OCI-LY3 (cell line): Measurements from ENCODE around the gene UGT1A1.

Experiments
- H2AFZ ChIP-seq: fragments of 200-600, 300-600 bp; shearing (Covaris generic); 2 replicates; pipeline ENCODE4 v1.6.0; 2014; ENCODE audit warnings: antibody characterized with exemption, low read depth, low read length
- H3K27ac ChIP-seq: fragments of 200-600, 300-600 bp; sonication (generic); 2 replicates; pipeline ENCODE4 v1.5.1; 2014; ENCODE audit warnings: mild to moderate bottlenecking, low read length, moderate library complexity, mixed read lengths
- H3K27me3 ChIP-seq: fragments of 200-600, 300-600 bp; sonication (generic); 2 replicates; pipeline ENCODE4 v1.6.1; 2014; ENCODE audit warnings: low read depth, low read length, mixed read lengths
- H3K36me3 ChIP-seq: fragments of 200-600, 300-600 bp; sonication (generic); replicated peaks from 2 replicates; pipeline ENCODE3; 2014; ENCODE audit warnings: low read depth, low read length, mixed read lengths
- H3K4me1 ChIP-seq: fragments of 300-600, 200-600 bp; sonication (generic); 2 replicates; pipeline ENCODE4 v1.6.1; 2014; ENCODE audit warnings: low read length, mixed read lengths
- H3K4me2 ChIP-seq: fragments of 200-600, 300-600 bp; sonication (generic); 2 replicates; pipeline ENCODE4 v1.6.1; 2014; ENCODE audit warnings: low read length, mixed read lengths
- H3K4me3 ChIP-seq: fragments of 300-600, 200-600 bp; sonication (generic); 2 replicates; pipeline ENCODE4 v1.5.1; 2014; ENCODE audit warnings: antibody characterized with exemption, mild to moderate bottlenecking, low read length, moderate library complexity
- H3K79me2 ChIP-seq: fragments of 300-600, 200-600 bp; shearing (Covaris generic); 2 replicates; pipeline ENCODE4 v1.6.1; 2014; ENCODE audit warnings: mild to moderate bottlenecking, low read length, mixed read lengths
- H3K9ac ChIP-seq: fragments of 300-600, 200-600 bp; shearing (Covaris generic); 2 replicates; pipeline ENCODE4 v1.6.0; 2014; ENCODE audit warnings: mild to moderate bottlenecking, low read length, moderate library complexity
- H3K9me3 ChIP-seq: fragments of 200-600, 300-600 bp; shearing (Covaris generic); 2 replicates; pipeline ENCODE4 v1.6.1; 2014; ENCODE audit warnings: low read length, mixed read lengths; ENCODE audit not compliant: insufficient read depth
- H4K20me1 ChIP-seq: fragments of 200-600, 300-600 bp; sonication (generic); 2 replicates; pipeline ENCODE4 v1.6.1; 2016; ENCODE audit warnings: low read length, mixed read lengths; ENCODE audit not compliant: insufficient read depth
- EZH2phosphoT487 ChIP-seq: fragments of 200-600 bp; shearing (Covaris generic); IDR thresholded peaks from 2 replicates; pipeline ENCODE4 v1.6.1; 2018; ENCODE audit warnings: antibody characterized with exemption, mixed run types, low read depth
- TF ChIP-seq, protein P1 (sequence below): fragments of 200-600, 300-600 bp; sonication (generic); IDR thresholded peaks from 2 replicates; pipeline ENCODE4 v1.5.1; 2014; ENCODE audit warnings: antibody characterized with exemption, low read length, low read depth

UGT1A1 gene

DNA sequence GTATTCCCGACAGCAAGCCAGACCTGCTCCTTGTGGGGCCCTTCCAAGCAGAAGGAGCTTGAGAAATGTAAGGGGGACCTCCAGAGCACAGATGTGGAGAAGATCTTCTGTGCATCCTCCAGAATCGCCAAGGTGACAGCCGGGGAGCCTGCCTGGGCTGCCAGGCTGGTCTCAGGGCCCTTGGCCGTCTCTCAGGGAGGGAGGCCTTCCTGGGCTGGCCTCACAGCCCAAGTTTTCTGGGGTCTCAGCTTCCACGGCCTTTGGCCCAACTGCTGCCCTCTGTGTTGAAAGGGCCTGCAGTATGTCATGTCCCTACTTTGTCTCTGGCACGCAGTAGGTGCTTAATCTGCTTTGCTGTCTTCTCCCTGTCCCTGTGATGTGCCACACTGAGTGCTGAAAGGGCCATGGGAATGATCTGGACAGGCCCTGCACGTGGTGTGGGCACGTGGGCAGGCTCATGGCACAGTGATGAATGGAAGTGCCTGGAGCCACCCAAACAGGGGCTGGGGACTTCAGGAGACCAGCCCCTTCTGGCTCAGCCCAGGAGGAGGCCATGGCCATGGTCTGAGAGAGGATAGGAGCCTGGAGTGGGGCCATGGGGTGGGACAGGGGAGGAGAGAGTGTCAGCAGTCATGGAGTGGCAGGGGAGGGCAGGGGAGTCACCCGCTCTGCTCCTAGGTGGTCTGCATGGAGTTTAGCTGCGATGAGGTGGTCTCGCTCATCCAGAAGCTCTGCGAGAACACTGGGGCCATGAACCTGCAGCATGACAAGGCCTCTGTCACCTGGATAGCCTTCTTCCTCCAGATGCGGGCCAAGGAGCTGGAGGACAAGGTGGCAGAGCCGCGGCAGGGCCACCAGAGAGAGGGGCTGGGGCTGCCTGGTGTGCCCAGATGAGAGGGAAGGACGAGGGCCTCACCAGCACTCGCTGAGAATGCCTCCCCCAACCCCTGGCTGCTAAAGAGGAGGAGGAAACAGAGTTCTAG is 58.9 kb downstream of the UGT1A1 start:
- Histone ChIP-seq H3K4me3 (no peak overlapping the region), H3K4me1 (no peaks in the 10 kb centered on the region), H3K27ac (no peak overlapping the region), H3K4me2 (no peak overlapping the region), H3K9ac (no peak overlapping the region), H4K20me1 (no peaks in the 10 kb centered on the region), H2AFZ (no peak overlapping the region), H3K27me3 (no peaks in the 10 kb centered on the region), H3K36me3 (no peaks in the 10 kb centered on the region), H3K9me3 (no peaks in the 10 kb centered on the region), H3K79me2 (no peaks in the 10 kb centered on the region)
- TF ChIP-seq, protein P1, sequence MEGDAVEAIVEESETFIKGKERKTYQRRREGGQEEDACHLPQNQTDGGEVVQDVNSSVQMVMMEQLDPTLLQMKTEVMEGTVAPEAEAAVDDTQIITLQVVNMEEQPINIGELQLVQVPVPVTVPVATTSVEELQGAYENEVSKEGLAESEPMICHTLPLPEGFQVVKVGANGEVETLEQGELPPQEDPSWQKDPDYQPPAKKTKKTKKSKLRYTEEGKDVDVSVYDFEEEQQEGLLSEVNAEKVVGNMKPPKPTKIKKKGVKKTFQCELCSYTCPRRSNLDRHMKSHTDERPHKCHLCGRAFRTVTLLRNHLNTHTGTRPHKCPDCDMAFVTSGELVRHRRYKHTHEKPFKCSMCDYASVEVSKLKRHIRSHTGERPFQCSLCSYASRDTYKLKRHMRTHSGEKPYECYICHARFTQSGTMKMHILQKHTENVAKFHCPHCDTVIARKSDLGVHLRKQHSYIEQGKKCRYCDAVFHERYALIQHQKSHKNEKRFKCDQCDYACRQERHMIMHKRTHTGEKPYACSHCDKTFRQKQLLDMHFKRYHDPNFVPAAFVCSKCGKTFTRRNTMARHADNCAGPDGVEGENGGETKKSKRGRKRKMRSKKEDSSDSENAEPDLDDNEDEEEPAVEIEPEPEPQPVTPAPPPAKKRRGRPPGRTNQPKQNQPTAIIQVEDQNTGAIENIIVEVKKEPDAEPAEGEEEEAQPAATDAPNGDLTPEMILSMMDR, result no peak
- TF ChIP-seq EZH2phosphoT487, result no peak

GRCh38 chr2:233819884-233820773 is 60.1 kb downstream of the UGT1A1 start:
- H3K4me2 ChIP-seq, result no peak overlapping the region
- TF ChIP-seq, protein P1, result no peak
- TF ChIP-seq EZH2phosphoT487, result no peak
- no peak overlapping the region for H3K9ac ChIP-seq
- H3K27ac ChIP-seq, result no peak overlapping the region
- H2AFZ ChIP-seq, result no peak overlapping the region
- no peaks in the 10 kb centered on the region for H4K20me1 ChIP-seq
- no peak overlapping the region for H3K4me3 ChIP-seq
- H3K79me2 ChIP-seq, result no peaks in the 10 kb centered on the region
- H3K4me1 ChIP-seq, result no peaks in the 10 kb centered on the region
- H3K9me3 ChIP-seq, result no peaks in the 10 kb centered on the region
- no peaks in the 10 kb centered on the region for H3K36me3 ChIP-seq
- H3K27me3 ChIP-seq, result no peaks in the 10 kb centered on the region

- H3K27me3 ChIP-seq, result no peaks in the 10 kb centered on the region
- no peak overlapping the region for H3K9ac ChIP-seq
- H3K4me1 ChIP-seq, result no peaks in the 10 kb centered on the region
- TF ChIP-seq, protein P1, result no peak
- TF ChIP-seq EZH2phosphoT487, result no peak
- H3K4me2 ChIP-seq, result no peak overlapping the region
- no peak overlapping the region for H2AFZ ChIP-seq
- no peaks in the 10 kb centered on the region for H3K79me2 ChIP-seq
- no peaks in the 10 kb centered on the region for H4K20me1 ChIP-seq
- no peak overlapping the region for H3K27ac ChIP-seq
- H3K36me3 ChIP-seq, result no peaks in the 10 kb centered on the region
- no peaks in the 10 kb centered on the region for H3K9me3 ChIP-seq
- H3K4me3 ChIP-seq, result no peak overlapping the region
Observed at GRCh38 chr2:233820774-233821105, 60.7 kb downstream of the UGT1A1 start.

- no peaks in the 10 kb centered on the region for H3K79me2 ChIP-seq
- H2AFZ ChIP-seq, result no peak overlapping the region
- no peaks in the 10 kb centered on the region for H3K9me3 ChIP-seq
- no peak overlapping the region for H3K4me2 ChIP-seq
- no peak overlapping the region for H3K27ac ChIP-seq
- no peak overlapping the region for H3K9ac ChIP-seq
- H4K20me1 ChIP-seq, result no peaks in the 10 kb centered on the region
- H3K36me3 ChIP-seq, result no peaks in the 10 kb centered on the region
- no peaks in the 10 kb centered on the region for H3K4me1 ChIP-seq
- H3K27me3 ChIP-seq, result no peaks in the 10 kb centered on the region
- TF ChIP-seq EZH2phosphoT487, result no peak
- TF ChIP-seq, protein P1, result no peak
- H3K4me3 ChIP-seq, result no peak overlapping the region
Observed at GRCh38 chr2:233821196-233821595, 61.1 kb downstream of the UGT1A1 start.
